Measurements from ENCODE around the gene SYCP1. TPM values are rescaled to one million over a fixed set of nuclear protein-coding genes. Genes with fewer than 3 reads are reported as not detected.

Gene SYCP1
- total RNA-seq, 2 donors from 2014 or later = not detected

DNA sequence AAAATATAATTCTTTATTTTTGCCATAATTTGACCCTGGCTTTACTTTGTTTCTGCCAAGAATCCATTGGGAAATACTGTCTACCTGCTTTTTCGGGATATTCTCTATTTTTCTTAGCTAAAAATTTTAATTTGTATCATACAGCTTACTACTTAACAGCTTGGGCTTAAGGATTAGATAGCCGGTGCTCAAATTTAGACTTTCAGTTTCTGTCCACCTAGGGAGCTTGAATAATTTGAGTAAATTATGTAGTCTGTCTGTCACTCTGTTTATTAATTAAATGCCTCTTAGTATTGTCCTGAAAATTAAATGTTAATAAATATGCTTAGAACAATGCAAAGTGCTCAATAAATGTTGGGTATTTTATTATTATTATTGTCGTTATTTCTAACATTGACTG lies 6.7 kb downstream of the SYCP1 start:
- Histone ChIP-seq H3K36me3 (replicated peaks in 1 of 2; ENCODE audit: insufficient read depth in 1 of 2, low read depth in 2 of 2) (no peaks in the 10 kb centered on the region), H3K4me1 (no peaks in the 10 kb centered on the region), H3K9me3 (no peaks in the 10 kb centered on the region), H3K27me3 (no peaks in the 10 kb centered on the region), H3K4me3 (no peak overlapping the region), H3K27ac (no peak overlapping the region)
- WGBS, 2 donors = 63 to 74% methylated on average over 3 of the region's 3 CpGs
- intact Hi-C loops (cut with DNase I) = no loop called here
- ATAC-seq = no peak
- DNase-seq = no peak
- TF ChIP-seq POLR2A (IDR thresholded peaks at IDR 0.05) = no peak
- TF ChIP-seq, protein P1, sequence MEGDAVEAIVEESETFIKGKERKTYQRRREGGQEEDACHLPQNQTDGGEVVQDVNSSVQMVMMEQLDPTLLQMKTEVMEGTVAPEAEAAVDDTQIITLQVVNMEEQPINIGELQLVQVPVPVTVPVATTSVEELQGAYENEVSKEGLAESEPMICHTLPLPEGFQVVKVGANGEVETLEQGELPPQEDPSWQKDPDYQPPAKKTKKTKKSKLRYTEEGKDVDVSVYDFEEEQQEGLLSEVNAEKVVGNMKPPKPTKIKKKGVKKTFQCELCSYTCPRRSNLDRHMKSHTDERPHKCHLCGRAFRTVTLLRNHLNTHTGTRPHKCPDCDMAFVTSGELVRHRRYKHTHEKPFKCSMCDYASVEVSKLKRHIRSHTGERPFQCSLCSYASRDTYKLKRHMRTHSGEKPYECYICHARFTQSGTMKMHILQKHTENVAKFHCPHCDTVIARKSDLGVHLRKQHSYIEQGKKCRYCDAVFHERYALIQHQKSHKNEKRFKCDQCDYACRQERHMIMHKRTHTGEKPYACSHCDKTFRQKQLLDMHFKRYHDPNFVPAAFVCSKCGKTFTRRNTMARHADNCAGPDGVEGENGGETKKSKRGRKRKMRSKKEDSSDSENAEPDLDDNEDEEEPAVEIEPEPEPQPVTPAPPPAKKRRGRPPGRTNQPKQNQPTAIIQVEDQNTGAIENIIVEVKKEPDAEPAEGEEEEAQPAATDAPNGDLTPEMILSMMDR (IDR thresholded peaks at IDR 0.05) = no peak

DNA sequence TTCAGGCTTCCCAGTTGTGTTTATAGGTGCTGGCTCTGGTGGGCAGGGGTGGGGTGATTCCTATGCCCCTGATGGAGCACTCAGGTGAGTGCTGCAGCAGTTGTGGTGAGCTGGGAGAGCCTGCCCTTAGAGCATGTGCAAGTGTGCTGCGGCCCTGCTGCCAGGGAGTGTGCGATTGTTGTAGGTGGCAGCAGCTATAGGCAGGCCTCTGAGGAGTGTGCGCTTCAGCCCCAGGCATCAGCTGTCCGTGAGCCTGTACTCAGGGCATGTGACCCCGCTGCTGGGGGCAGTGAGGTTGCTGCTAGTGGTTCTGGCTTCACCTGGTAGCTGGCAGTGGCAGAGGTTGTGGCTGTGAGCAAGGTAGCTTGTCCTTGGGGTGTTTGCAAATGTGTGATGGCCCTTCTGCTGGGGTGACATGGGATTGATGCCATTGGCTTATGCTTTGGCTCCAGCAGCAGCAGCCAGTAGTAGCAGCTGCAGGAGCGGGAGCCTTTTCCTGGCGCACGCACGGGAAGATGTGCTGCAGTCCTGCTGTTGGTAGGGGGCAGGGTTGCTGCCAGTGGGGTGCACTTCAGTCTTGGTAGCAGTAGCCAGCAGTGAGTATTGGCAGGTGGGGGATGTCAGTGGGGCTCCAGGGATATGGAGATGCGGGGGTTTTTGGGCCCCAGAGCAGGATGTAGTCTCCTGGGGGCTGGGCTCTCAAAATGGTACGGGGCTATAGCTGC lies 37.7 kb downstream of the SYCP1 start:
- Histone ChIP-seq H3K9me3 (no peaks in the 10 kb centered on the region), H3K36me3 (replicated peaks in 1 of 2; ENCODE audit: insufficient read depth in 1 of 2, low read depth in 2 of 2) (no peaks in the 10 kb centered on the region), H3K4me3 (no peak overlapping the region), H3K4me1 (no peaks in the 10 kb centered on the region), H3K27ac (no peak overlapping the region), H3K27me3 (no peaks in the 10 kb centered on the region)
- TF ChIP-seq, protein P1 (IDR thresholded peaks at IDR 0.05) = no peak
- TF ChIP-seq POLR2A (IDR thresholded peaks at IDR 0.05) = no peak
- WGBS, 2 donors = 74 to 76% methylated on average over 3 to 9 of the region's 11 CpGs
- ATAC-seq (no peak), DNase-seq (no peak)
- intact Hi-C loops (cut with DNase I) = no loop called here

DNA sequence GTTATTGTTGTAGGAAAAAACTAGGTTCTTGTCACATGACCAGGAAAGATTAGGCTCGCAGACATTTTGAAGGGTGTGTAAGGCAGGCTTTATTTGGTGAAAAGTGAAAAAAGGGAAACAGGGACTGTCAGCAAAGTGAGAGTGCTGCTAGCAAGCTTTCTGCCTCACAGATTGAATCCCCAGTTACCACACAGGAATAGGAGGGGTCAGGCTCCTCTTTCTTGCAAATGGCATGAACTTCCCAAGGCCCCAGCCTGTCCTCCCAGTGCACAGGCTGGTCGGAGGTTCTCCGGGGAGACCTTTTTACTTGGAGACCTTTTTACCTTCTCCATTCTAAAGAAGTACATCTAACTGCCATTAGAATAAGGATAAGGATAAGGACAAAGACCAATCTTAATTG lies 42.1 kb downstream of the SYCP1 start:
- H3K27ac ChIP-seq = no peak overlapping the region
- no peak overlapping the region for H3K4me3 ChIP-seq
- no peaks in the 10 kb centered on the region for H3K27me3 ChIP-seq
- ATAC-seq (no peak), DNase-seq (no peak)
- H3K36me3 ChIP-seq (replicated peaks in 1 of 2; ENCODE audit: insufficient read depth in 1 of 2, low read depth in 2 of 2) = no peaks in the 10 kb centered on the region
- intact Hi-C loops (cut with DNase I) = no loop called here
- no peaks in the 10 kb centered on the region for H3K9me3 ChIP-seq
- H3K4me1 ChIP-seq = no peaks in the 10 kb centered on the region
- no peak for TF ChIP-seq POLR2A (IDR thresholded peaks at IDR 0.05)
- WGBS, 2 donors = 69 to 77% methylated on average over 3 of the region's 3 CpGs

DNA sequence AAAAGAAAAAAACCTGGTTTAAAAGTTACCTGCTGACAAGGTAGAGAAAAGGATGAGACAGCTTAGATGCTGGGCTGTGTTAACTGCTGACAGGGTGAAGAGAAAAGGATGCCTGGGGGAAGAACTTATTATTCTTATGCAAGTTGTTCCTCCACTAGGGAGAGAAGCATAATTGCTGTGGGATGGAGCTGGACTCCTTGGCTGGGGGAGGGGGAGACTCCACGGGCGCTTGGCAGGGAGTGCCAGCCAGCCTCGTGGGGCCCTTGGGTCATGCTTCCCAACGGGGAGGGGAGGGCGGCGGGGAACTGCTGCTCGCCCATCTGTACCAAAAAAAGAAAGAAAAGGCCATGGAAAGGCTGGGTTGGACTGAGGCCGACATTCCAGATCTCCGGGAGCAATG lies 47.2 kb downstream of the SYCP1 start:
- Histone ChIP-seq H3K27me3 (no peaks in the 10 kb centered on the region), H3K4me3 (no peak overlapping the region), H3K36me3 (replicated peaks in 1 of 2; ENCODE audit: insufficient read depth in 1 of 2, low read depth in 2 of 2) (no peaks in the 10 kb centered on the region), H3K4me1 (no peaks in the 10 kb centered on the region), H3K9me3 (no peaks in the 10 kb centered on the region), H3K27ac (no peak overlapping the region)
- ATAC-seq = no peak
- no peak for TF ChIP-seq POLR2A (IDR thresholded peaks at IDR 0.05)
- TF ChIP-seq, protein P1 (IDR thresholded peaks at IDR 0.05) = no peak
- DNase-seq = no peak
- 41 to 43% methylated on average over 9 of the region's 9 CpGs for WGBS, 2 donors
- intact Hi-C loops (cut with DNase I) = no loop called here

DNA sequence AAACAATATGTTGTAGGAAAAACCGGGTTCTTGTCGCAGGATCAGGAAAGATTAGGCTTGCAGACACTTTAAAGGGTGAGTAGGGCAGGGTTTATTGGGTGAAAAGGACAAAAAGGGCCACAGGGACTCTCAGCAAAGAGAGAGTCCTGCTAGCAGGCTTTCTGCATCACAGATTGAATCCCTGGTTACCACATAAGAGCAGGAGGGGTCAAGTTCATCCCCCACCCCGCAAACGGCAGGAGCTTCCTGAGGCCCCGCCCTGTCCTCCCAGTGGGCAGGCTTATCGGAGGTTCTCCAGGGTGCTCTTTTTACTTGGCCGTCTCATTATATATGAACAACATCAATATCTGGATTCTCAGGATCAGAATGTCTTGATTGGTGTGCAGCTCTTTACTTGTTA lies 47.7 kb downstream of the SYCP1 start:
- Histone ChIP-seq H3K27ac (no peak overlapping the region), H3K4me1 (no peaks in the 10 kb centered on the region), H3K27me3 (no peaks in the 10 kb centered on the region), H3K9me3 (no peaks in the 10 kb centered on the region), H3K36me3 (replicated peaks in 1 of 2; ENCODE audit: insufficient read depth in 1 of 2, low read depth in 2 of 2) (no peaks in the 10 kb centered on the region), H3K4me3 (no peak overlapping the region)
- 40 to 44% methylated on average over 7 of the region's 7 CpGs for WGBS, 2 donors
- ATAC-seq (no peak), DNase-seq (no peak)
- TF ChIP-seq POLR2A (IDR thresholded peaks at IDR 0.05) = no peak
- TF ChIP-seq, protein P1 (IDR thresholded peaks at IDR 0.05) = no peak
- intact Hi-C loops (cut with DNase I) = no loop called here

All from body of pancreas (tissue), 4 donors.